SK-N-MC (cell line): Measurements from ENCODE around the gene KLHL1.

Experiments used
- EZH2 ChIP-seq: fragments of 200-600 bp; sonication (generic); IDR thresholded peaks from one replicate; pipeline ENCODE4 v1.6.1; 2017; ENCODE audit warnings: antibody characterized with exemption
- POLR2AphosphoS5 ChIP-seq: IDR thresholded peaks from 2 replicates; pipeline ENCODE4 v1.6.1; 2012; ENCODE audit warnings: mild to moderate bottlenecking, low read depth, low read length, borderline replicate concordance

DNA sequence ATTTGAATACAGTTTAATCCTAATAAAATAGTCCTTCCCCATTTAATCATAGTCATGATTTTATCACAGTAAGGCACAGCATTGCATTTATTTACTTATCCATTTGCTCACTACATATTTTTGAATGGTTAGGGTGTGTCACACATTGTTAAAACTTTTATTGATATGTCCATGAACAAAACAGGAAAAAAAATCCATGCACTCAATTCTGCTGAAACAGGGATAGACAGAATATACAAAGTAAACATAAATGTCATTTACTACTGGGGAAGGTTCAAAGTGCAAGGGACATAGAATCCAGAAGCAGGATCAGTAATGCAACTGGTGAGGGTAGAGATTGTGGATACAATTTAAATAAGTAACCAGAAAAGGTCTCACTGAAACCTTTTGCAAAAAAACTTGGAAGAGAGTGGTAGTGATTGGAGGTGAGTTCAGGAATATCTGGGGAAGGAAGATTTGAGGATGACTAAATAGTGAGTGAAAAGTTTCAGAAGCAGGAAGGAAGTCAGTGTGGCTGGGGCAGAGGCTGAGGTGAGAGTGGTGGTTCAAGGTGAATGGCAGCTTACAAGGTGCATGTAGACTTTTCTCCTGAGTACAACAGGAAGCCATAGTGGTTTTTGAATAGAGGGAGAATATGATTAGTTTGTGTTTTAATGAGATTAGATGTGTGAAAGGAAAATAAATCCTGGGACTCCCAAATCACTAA lies 387.8 kb downstream of the KLHL1 start:
- TF ChIP-seq EZH2 (no peak), POLR2AphosphoS5 (no peak)
